Measurements from ENCODE around the gene CYB5RL. TPM values are rescaled to one million over a fixed set of nuclear protein-coding genes. Genes with fewer than 3 reads are reported as not detected.
"Not testable (repeated sequence)": the region's sequence is repeated elsewhere in the genome, so short reads cannot be mapped to it uniquely, and the experiment has no call there.

The CYB5RL gene
- total RNA-seq, 1 experiment from 2014 or later: 12.9 TPM

GRCh38 chr1:54171016-54171415 is 28.8 kb downstream of the CYB5RL start:
- TF ChIP-seq, protein P1, sequence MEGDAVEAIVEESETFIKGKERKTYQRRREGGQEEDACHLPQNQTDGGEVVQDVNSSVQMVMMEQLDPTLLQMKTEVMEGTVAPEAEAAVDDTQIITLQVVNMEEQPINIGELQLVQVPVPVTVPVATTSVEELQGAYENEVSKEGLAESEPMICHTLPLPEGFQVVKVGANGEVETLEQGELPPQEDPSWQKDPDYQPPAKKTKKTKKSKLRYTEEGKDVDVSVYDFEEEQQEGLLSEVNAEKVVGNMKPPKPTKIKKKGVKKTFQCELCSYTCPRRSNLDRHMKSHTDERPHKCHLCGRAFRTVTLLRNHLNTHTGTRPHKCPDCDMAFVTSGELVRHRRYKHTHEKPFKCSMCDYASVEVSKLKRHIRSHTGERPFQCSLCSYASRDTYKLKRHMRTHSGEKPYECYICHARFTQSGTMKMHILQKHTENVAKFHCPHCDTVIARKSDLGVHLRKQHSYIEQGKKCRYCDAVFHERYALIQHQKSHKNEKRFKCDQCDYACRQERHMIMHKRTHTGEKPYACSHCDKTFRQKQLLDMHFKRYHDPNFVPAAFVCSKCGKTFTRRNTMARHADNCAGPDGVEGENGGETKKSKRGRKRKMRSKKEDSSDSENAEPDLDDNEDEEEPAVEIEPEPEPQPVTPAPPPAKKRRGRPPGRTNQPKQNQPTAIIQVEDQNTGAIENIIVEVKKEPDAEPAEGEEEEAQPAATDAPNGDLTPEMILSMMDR (IDR thresholded peaks at IDR 0.05; ENCODE audit: unreplicated experiment): no peak
- Mint-ChIP-seq H3K27me3 (ENCODE audit: unreplicated experiment) (no peaks in the 10 kb centered on the region), H3K4me1 (ENCODE audit: low read depth, unreplicated experiment) (no peaks in the 10 kb centered on the region), H3K9me3 (ENCODE audit: low read depth, unreplicated experiment) (no peaks in the 10 kb centered on the region), H3K36me3 (ENCODE audit: insufficient read depth, unreplicated experiment) (no peaks in the 10 kb centered on the region), H3K4me3 (ENCODE audit: low read depth, unreplicated experiment) (no peak overlapping the region), H3K27ac (ENCODE audit: unreplicated experiment) (no peak overlapping the region)
- DNase-seq: no peak
- intact Hi-C loops (cut with micrococcal nuclease; ENCODE audit: unreplicated experiment): no loop called here
- no TSS peak for BruUV-seq (replicated peaks)
- CTCF ChIA-PET: interaction anchor here (0.6 kb wide), 1 partner anchor 24 kb away, joined by 9 read pairs; no protein-coding TSS in a partner anchor

DNA sequence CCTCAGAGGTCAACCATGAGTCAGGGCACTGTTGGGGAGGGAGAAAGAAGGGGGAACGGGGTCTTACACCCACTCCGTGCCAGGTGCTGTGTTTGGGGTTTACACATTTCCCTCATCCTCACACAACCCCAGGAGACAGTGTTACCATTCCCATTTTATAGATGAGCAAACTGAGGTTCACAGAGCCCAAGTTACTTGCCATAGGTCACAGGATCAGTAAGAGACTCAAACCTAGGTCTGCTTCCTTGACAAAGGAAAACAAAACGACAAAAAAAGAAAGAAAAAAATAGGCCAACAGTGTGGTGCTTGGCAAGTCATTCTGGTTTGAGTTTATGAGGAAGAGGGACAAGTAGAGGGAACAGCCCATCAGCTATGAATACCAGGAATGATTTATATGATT is 30.8 kb downstream of the CYB5RL start:
- no peaks in the 10 kb centered on the region for H3K36me3 Mint-ChIP-seq (ENCODE audit: insufficient read depth, unreplicated experiment)
- CTCF ChIA-PET: no interaction called here

GRCh38 chr1:54168206-54168965 is 31.4 kb downstream of the CYB5RL start:
- BruUV-seq (replicated peaks): no TSS peak
- Mint-ChIP-seq H3K27ac (ENCODE audit: unreplicated experiment) (no peak overlapping the region), H3K4me3 (ENCODE audit: low read depth, unreplicated experiment) (no peak overlapping the region), H3K9me3 (ENCODE audit: low read depth, unreplicated experiment) (no peaks in the 10 kb centered on the region), H3K27me3 (ENCODE audit: unreplicated experiment) (no peaks in the 10 kb centered on the region), H3K36me3 (ENCODE audit: insufficient read depth, unreplicated experiment) (no peaks in the 10 kb centered on the region), H3K4me1 (ENCODE audit: low read depth, unreplicated experiment) (no peaks in the 10 kb centered on the region)
- no peak for DNase-seq
- intact Hi-C loops (cut with micrococcal nuclease; ENCODE audit: unreplicated experiment): no loop called here
- CTCF ChIA-PET: no interaction called here
- TF ChIP-seq, protein P1 (IDR thresholded peaks at IDR 0.05; ENCODE audit: unreplicated experiment): no peak

More for the DNA sequence above, 30.8 kb downstream of the CYB5RL start:
- H3K9me3 Mint-ChIP-seq (ENCODE audit: low read depth, unreplicated experiment): no peaks in the 10 kb centered on the region
- H3K4me3 Mint-ChIP-seq (ENCODE audit: low read depth, unreplicated experiment): no peak overlapping the region
- H3K27ac Mint-ChIP-seq (ENCODE audit: unreplicated experiment): no peak overlapping the region
- no peaks in the 10 kb centered on the region for H3K27me3 Mint-ChIP-seq (ENCODE audit: unreplicated experiment)
- TF ChIP-seq, protein P1 (IDR thresholded peaks at IDR 0.05; ENCODE audit: unreplicated experiment): no peak
- intact Hi-C loops (cut with micrococcal nuclease; ENCODE audit: unreplicated experiment): no loop called here
- no TSS peak for BruUV-seq (replicated peaks)
- DNase-seq: no peak
- H3K4me1 Mint-ChIP-seq (ENCODE audit: low read depth, unreplicated experiment): no peaks in the 10 kb centered on the region

- no peaks in the 10 kb centered on the region for H3K9me3 Mint-ChIP-seq (ENCODE audit: low read depth, unreplicated experiment)
- no TSS peak for BruUV-seq (replicated peaks)
- intact Hi-C loops (cut with micrococcal nuclease; ENCODE audit: unreplicated experiment): no loop called here
- CTCF ChIA-PET: no interaction called here
- no peaks in the 10 kb centered on the region for H3K36me3 Mint-ChIP-seq (ENCODE audit: insufficient read depth, unreplicated experiment)
- TF ChIP-seq, protein P1 (IDR thresholded peaks at IDR 0.05; ENCODE audit: unreplicated experiment): no peak
- no peaks in the 10 kb centered on the region for H3K27me3 Mint-ChIP-seq (ENCODE audit: unreplicated experiment)
- H3K4me1 Mint-ChIP-seq (ENCODE audit: low read depth, unreplicated experiment): no peaks in the 10 kb centered on the region
- H3K4me3 Mint-ChIP-seq (ENCODE audit: low read depth, unreplicated experiment): no peak overlapping the region
- DNase-seq: no peak
- no peak overlapping the region for H3K27ac Mint-ChIP-seq (ENCODE audit: unreplicated experiment)
Measured at GRCh38 chr1:54167422-54168139, 32.2 kb downstream of the CYB5RL start.

GRCh38 chr1:54166357-54166756 is 33.5 kb downstream of the CYB5RL start:
- CTCF ChIA-PET: not testable (repeated sequence)

More at GRCh38 chr1:54166357-54166756, 33.5 kb downstream of the CYB5RL start:
- H3K4me3 Mint-ChIP-seq (ENCODE audit: low read depth, unreplicated experiment); intact Hi-C loops (cut with micrococcal nuclease; ENCODE audit: unreplicated experiment); H3K36me3 Mint-ChIP-seq (ENCODE audit: insufficient read depth, unreplicated experiment); H3K27me3 Mint-ChIP-seq (ENCODE audit: unreplicated experiment); H3K27ac Mint-ChIP-seq (ENCODE audit: unreplicated experiment); H3K4me1 Mint-ChIP-seq (ENCODE audit: low read depth, unreplicated experiment); BruUV-seq (replicated peaks); DNase-seq; H3K9me3 Mint-ChIP-seq (ENCODE audit: low read depth, unreplicated experiment): not testable (repeated sequence)
